Measurements from ENCODE around the gene MYLK.

The MYLK gene

GRCh38 chr3:123660141-123660675 lies 223.9 kb downstream of the MYLK start:
- no peak overlapping the region for H3K27ac Mint-ChIP-seq
- H3K4me3 Mint-ChIP-seq = no peak overlapping the region
- no peaks in the 10 kb centered on the region for H3K4me1 Mint-ChIP-seq (ENCODE audit: low read depth)
- H3K36me3 Mint-ChIP-seq = peaks cover 11% of the 10 kb centered on the region
- no peaks in the 10 kb centered on the region for H3K9me3 Mint-ChIP-seq (ENCODE audit: low read depth)
- H3K27me3 Mint-ChIP-seq = peaks cover 4% of the 10 kb centered on the region

GRCh38 chr3:123658852-123659206 lies 225.3 kb downstream of the MYLK start:
- Mint-ChIP-seq H3K36me3 (peaks cover 11% of the 10 kb centered on the region), H3K4me3 (no peak overlapping the region), H3K27ac (no peak overlapping the region), H3K9me3 (ENCODE audit: low read depth) (no peaks in the 10 kb centered on the region), H3K27me3 (peaks cover 4% of the 10 kb centered on the region), H3K4me1 (ENCODE audit: low read depth) (no peaks in the 10 kb centered on the region)

GRCh38 chr3:123658118-123658851 lies 225.8 kb downstream of the MYLK start:
- Mint-ChIP-seq H3K9me3 (ENCODE audit: low read depth) (no peaks in the 10 kb centered on the region), H3K27me3 (peaks cover 3% of the 10 kb centered on the region), H3K4me3 (no peak overlapping the region), H3K27ac (no peak overlapping the region), H3K4me1 (ENCODE audit: low read depth) (no peaks in the 10 kb centered on the region), H3K36me3 (peaks cover 11% of the 10 kb centered on the region)

- H3K36me3 Mint-ChIP-seq = peaks cover 11% of the 10 kb centered on the region
- no peak overlapping the region for H3K27ac Mint-ChIP-seq
- no peaks in the 10 kb centered on the region for H3K4me1 Mint-ChIP-seq (ENCODE audit: low read depth)
- no peak overlapping the region for H3K4me3 Mint-ChIP-seq
- no peaks in the 10 kb centered on the region for H3K9me3 Mint-ChIP-seq (ENCODE audit: low read depth)
- H3K27me3 Mint-ChIP-seq = no peaks in the 10 kb centered on the region
These were observed 226.6 kb downstream of the MYLK start for GRCh38 chr3:123657568-123657967.

- Mint-ChIP-seq H3K4me3 (no peak overlapping the region), H3K9me3 (ENCODE audit: low read depth) (no peaks in the 10 kb centered on the region), H3K4me1 (ENCODE audit: low read depth) (no peaks in the 10 kb centered on the region), H3K36me3 (peaks cover 11% of the 10 kb centered on the region), H3K27me3 (no peaks in the 10 kb centered on the region), H3K27ac (no peak overlapping the region)
These were observed 227.0 kb downstream of the MYLK start for GRCh38 chr3:123657111-123657510.

GRCh38 chr3:123656691-123657090 lies 227.4 kb downstream of the MYLK start:
- Mint-ChIP-seq H3K4me3 (no peak overlapping the region), H3K9me3 (ENCODE audit: low read depth) (no peaks in the 10 kb centered on the region), H3K36me3 (peaks cover 11% of the 10 kb centered on the region), H3K4me1 (ENCODE audit: low read depth) (no peaks in the 10 kb centered on the region), H3K27me3 (no peaks in the 10 kb centered on the region), H3K27ac (no peak overlapping the region)

GRCh38 chr3:123656274-123656673 lies 227.9 kb downstream of the MYLK start:
- H3K27me3 Mint-ChIP-seq = no peaks in the 10 kb centered on the region
- H3K4me3 Mint-ChIP-seq = no peak overlapping the region
- peaks cover 11% of the 10 kb centered on the region for H3K36me3 Mint-ChIP-seq
- no peaks in the 10 kb centered on the region for H3K9me3 Mint-ChIP-seq (ENCODE audit: low read depth)
- H3K27ac Mint-ChIP-seq = no peak overlapping the region
- H3K4me1 Mint-ChIP-seq (ENCODE audit: low read depth) = no peaks in the 10 kb centered on the region

GRCh38 chr3:123655400-123655799 lies 228.7 kb downstream of the MYLK start:
- Mint-ChIP-seq H3K9me3 (ENCODE audit: low read depth) (no peaks in the 10 kb centered on the region), H3K36me3 (peaks cover 11% of the 10 kb centered on the region), H3K27me3 (no peaks in the 10 kb centered on the region), H3K4me3 (no peak overlapping the region), H3K4me1 (ENCODE audit: low read depth) (no peaks in the 10 kb centered on the region), H3K27ac (no peak overlapping the region)

- Mint-ChIP-seq H3K27ac (no peak overlapping the region), H3K4me1 (ENCODE audit: low read depth) (no peaks in the 10 kb centered on the region), H3K4me3 (no peak overlapping the region), H3K36me3 (peaks cover 11% of the 10 kb centered on the region), H3K27me3 (no peaks in the 10 kb centered on the region), H3K9me3 (ENCODE audit: low read depth) (no peaks in the 10 kb centered on the region)
These were observed 230.9 kb downstream of the MYLK start for GRCh38 chr3:123653221-123653682.

- H3K4me3 Mint-ChIP-seq = no peak overlapping the region
- H3K4me1 Mint-ChIP-seq (ENCODE audit: low read depth) = no peaks in the 10 kb centered on the region
- H3K9me3 Mint-ChIP-seq (ENCODE audit: low read depth) = no peaks in the 10 kb centered on the region
- H3K27ac Mint-ChIP-seq = no peak overlapping the region
- peaks cover 9% of the 10 kb centered on the region for H3K36me3 Mint-ChIP-seq
- no peaks in the 10 kb centered on the region for H3K27me3 Mint-ChIP-seq
These were observed 231.7 kb downstream of the MYLK start for GRCh38 chr3:123652342-123652984.

- Mint-ChIP-seq H3K27ac (no peak overlapping the region), H3K9me3 (ENCODE audit: low read depth) (no peaks in the 10 kb centered on the region), H3K4me3 (no peak overlapping the region), H3K27me3 (no peaks in the 10 kb centered on the region), H3K36me3 (peaks cover 5% of the 10 kb centered on the region), H3K4me1 (ENCODE audit: low read depth) (no peaks in the 10 kb centered on the region)
These were observed 232.4 kb downstream of the MYLK start for GRCh38 chr3:123651449-123652341.

GRCh38 chr3:123650101-123650500 lies 234.0 kb downstream of the MYLK start:
- Mint-ChIP-seq H3K4me1 (ENCODE audit: low read depth) (no peaks in the 10 kb centered on the region), H3K36me3 (no peaks in the 10 kb centered on the region), H3K9me3 (ENCODE audit: low read depth) (no peaks in the 10 kb centered on the region), H3K27me3 (no peaks in the 10 kb centered on the region), H3K4me3 (no peak overlapping the region), H3K27ac (no peak overlapping the region)

- H3K27ac Mint-ChIP-seq = no peak overlapping the region
- no peaks in the 10 kb centered on the region for H3K4me1 Mint-ChIP-seq (ENCODE audit: low read depth)
These were observed 235.3 kb downstream of the MYLK start for GRCh38 chr3:123648696-123649405.

GRCh38 chr3:123644358-123644757 lies 239.8 kb downstream of the MYLK start:
- Mint-ChIP-seq H3K27me3 (no peaks in the 10 kb centered on the region), H3K4me3 (no peak overlapping the region)

More at GRCh38 chr3:123648696-123649405, 235.3 kb downstream of the MYLK start:
- no peaks in the 10 kb centered on the region for H3K27me3 Mint-ChIP-seq
- H3K9me3 Mint-ChIP-seq (ENCODE audit: low read depth) = no peaks in the 10 kb centered on the region
- no peak overlapping the region for H3K4me3 Mint-ChIP-seq
- no peaks in the 10 kb centered on the region for H3K36me3 Mint-ChIP-seq

More at GRCh38 chr3:123644358-123644757, 239.8 kb downstream of the MYLK start:
- no peaks in the 10 kb centered on the region for H3K36me3 Mint-ChIP-seq
- no peaks in the 10 kb centered on the region for H3K4me1 Mint-ChIP-seq (ENCODE audit: low read depth)
- no peaks in the 10 kb centered on the region for H3K9me3 Mint-ChIP-seq (ENCODE audit: low read depth)
- H3K27ac Mint-ChIP-seq = no peak overlapping the region

Measured in activated naive CD8-positive, alpha-beta T cell (primary cell).